Measurements from ENCODE around the gene P3H1.
"Not testable (repeated sequence)": the region's sequence is repeated elsewhere in the genome, so short reads cannot be mapped to it uniquely, and the experiment has no call there.

Gene P3H1

GRCh38 chr1:42769811-42770210 lies 3.0 kb upstream of the P3H1 start:
- DNase-seq = no peak

- no peak for DNase-seq
These were observed 1.3 kb upstream of the P3H1 start for GRCh38 chr1:42768172-42768571.

GRCh38 chr1:42767510-42768000 lies 727 bp upstream of the P3H1 start:
- DNase-seq = no peak

- DNase-seq = peak; percentile 43
These were observed 742 bp downstream of the P3H1 start for GRCh38 chr1:42765832-42766740.

- DNase-seq = no peak
These were observed 1.6 kb downstream of the P3H1 start for GRCh38 chr1:42765269-42765668.

- no peak for DNase-seq
These were observed 4.6 kb downstream of the P3H1 start for GRCh38 chr1:42762269-42762668.

- DNase-seq = no peak
These were observed 5.3 kb downstream of the P3H1 start for GRCh38 chr1:42761567-42761966.

- DNase-seq = no peak
These were observed 7.7 kb downstream of the P3H1 start for GRCh38 chr1:42759114-42759513.

- no peak for DNase-seq
These were observed 8.2 kb downstream of the P3H1 start for GRCh38 chr1:42758641-42759040.

- no peak for DNase-seq
These were observed 8.9 kb downstream of the P3H1 start for GRCh38 chr1:42757892-42758275.

GRCh38 chr1:42756956-42757891 lies 9.6 kb downstream of the P3H1 start:
- DNase-seq = no peak

- DNase-seq = no peak
These were observed 13.8 kb downstream of the P3H1 start for GRCh38 chr1:42753070-42753469.

- DNase-seq = no peak
These were observed 14.5 kb downstream of the P3H1 start for GRCh38 chr1:42752284-42752683.

- not testable (repeated sequence) for DNase-seq
These were observed 15.2 kb downstream of the P3H1 start for GRCh38 chr1:42751511-42752070.

- no peak for DNase-seq
These were observed 16.8 kb downstream of the P3H1 start for GRCh38 chr1:42750041-42750440.

- DNase-seq = no peak
These were observed 18.1 kb downstream of the P3H1 start for GRCh38 chr1:42748461-42749410.

- no peak for DNase-seq
These were observed 18.8 kb downstream of the P3H1 start for GRCh38 chr1:42748021-42748420.

GRCh38 chr1:42747125-42747524 lies 19.7 kb downstream of the P3H1 start:
- peak; percentile 64 for DNase-seq

- DNase-seq = no peak
These were observed 20.3 kb downstream of the P3H1 start for GRCh38 chr1:42746436-42747105.

- no peak for DNase-seq
These were observed 21.0 kb downstream of the P3H1 start for GRCh38 chr1:42745851-42746250.

GRCh38 chr1:42744148-42744413 lies 22.7 kb downstream of the P3H1 start:
- no peak for DNase-seq
